IPS DF 4.7 (cell line): ENCODE measurements around the gene ZSCAN1.
A peak's percentile ranks its signal among the peaks of the same experiment; 100 is the strongest.

Experiments
- DNase-seq: peaks from one replicate; pipeline ENCODE4 v3.0.0-alpha.2; 2013; ENCODE audit warnings: low spot score; ENCODE audit errors: extremely low read depth

The ZSCAN1 gene

GRCh38 chr19:58038688-58039204, 4.9 kb downstream of the ZSCAN1 start:
- DNase-seq: no peak

GRCh38 chr19:58040751-58041525, 7.1 kb downstream of the ZSCAN1 start:
- DNase-seq: no peak

- no peak for DNase-seq
Observed at GRCh38 chr19:58042495-58043340, 8.9 kb downstream of the ZSCAN1 start.

- DNase-seq: no peak
Observed at GRCh38 chr19:58044391-58044790, 10.6 kb downstream of the ZSCAN1 start.

- no peak for DNase-seq
Observed at GRCh38 chr19:58044886-58045285, 11.1 kb downstream of the ZSCAN1 start.

- DNase-seq: no peak
Observed at GRCh38 chr19:58045411-58046050, 11.7 kb downstream of the ZSCAN1 start.

- no peak for DNase-seq
Observed at GRCh38 chr19:58046856-58047255, 13.0 kb downstream of the ZSCAN1 start.

GRCh38 chr19:58047672-58048071, 13.8 kb downstream of the ZSCAN1 start:
- no peak for DNase-seq

GRCh38 chr19:58052256-58052655, 18.4 kb downstream of the ZSCAN1 start:
- DNase-seq: no peak

- no peak for DNase-seq
Observed at GRCh38 chr19:58053480-58054156, 19.8 kb downstream of the ZSCAN1 start.

GRCh38 chr19:58054901-58055874, 21.4 kb downstream of the ZSCAN1 start:
- no peak for DNase-seq

- DNase-seq: no peak
Observed at GRCh38 chr19:58056261-58056660, 22.4 kb downstream of the ZSCAN1 start.

GRCh38 chr19:58056861-58057260, 23.0 kb downstream of the ZSCAN1 start:
- no peak for DNase-seq

- no peak for DNase-seq
Observed at GRCh38 chr19:58058467-58058866, 24.6 kb downstream of the ZSCAN1 start.

GRCh38 chr19:58059003-58059670, 25.3 kb downstream of the ZSCAN1 start, which contains the start of gene ZNF135:
Gene ZNF135 (plus strand): TSS chr19:58059282. CDS start chr19:58060003, 721 bp downstream.
- peak; percentile 38 for DNase-seq

- no peak for DNase-seq
Observed at GRCh38 chr19:58059671-58060078, 25.9 kb downstream of the ZSCAN1 start.

- no peak for DNase-seq
Observed at GRCh38 chr19:58060231-58060630, 26.4 kb downstream of the ZSCAN1 start.

GRCh38 chr19:58063712-58064111, 29.9 kb downstream of the ZSCAN1 start:
- DNase-seq: no peak

GRCh38 chr19:58067240-58067912, 33.6 kb downstream of the ZSCAN1 start:
- no peak for DNase-seq
